ENCODE data around the gene RTL9.
"Not testable (repeated sequence)": the region's sequence is repeated elsewhere in the genome, so short reads cannot be mapped to it uniquely, and the experiment has no call there.

RTL9 gene

GRCh38 chrX:110346681-110347080 lies 12.0 kb upstream of the RTL9 start:
- no peak for DNase-seq

GRCh38 chrX:110359273-110359672 lies 625 bp downstream of the RTL9 start:
- DNase-seq: no peak

- DNase-seq: no peak
Measured at GRCh38 chrX:110363244-110363643, 4.6 kb downstream of the RTL9 start.

- DNase-seq: no peak
Measured at GRCh38 chrX:110373310-110373709, 14.7 kb downstream of the RTL9 start.

GRCh38 chrX:110374559-110374958 lies 15.9 kb downstream of the RTL9 start:
- DNase-seq: no peak

GRCh38 chrX:110381216-110381615 lies 22.6 kb downstream of the RTL9 start:
- DNase-seq: no peak

GRCh38 chrX:110383414-110383813 lies 24.8 kb downstream of the RTL9 start:
- no peak for DNase-seq

- DNase-seq: no peak
Measured at GRCh38 chrX:110384490-110384889, 25.8 kb downstream of the RTL9 start.

- no peak for DNase-seq
Measured at GRCh38 chrX:110389570-110389969, 30.9 kb downstream of the RTL9 start.

GRCh38 chrX:110391086-110391485 lies 32.4 kb downstream of the RTL9 start:
- DNase-seq: no peak

- DNase-seq: no peak
Measured at GRCh38 chrX:110394651-110395050, 36.0 kb downstream of the RTL9 start.

GRCh38 chrX:110395877-110396276 lies 37.2 kb downstream of the RTL9 start:
- no peak for DNase-seq

GRCh38 chrX:110396735-110397134 lies 38.1 kb downstream of the RTL9 start:
- no peak for DNase-seq

GRCh38 chrX:110397339-110397738 lies 38.7 kb downstream of the RTL9 start:
- DNase-seq: no peak

GRCh38 chrX:110397904-110398303 lies 39.3 kb downstream of the RTL9 start:
- DNase-seq: no peak

GRCh38 chrX:110399497-110399896 lies 40.8 kb downstream of the RTL9 start:
- DNase-seq: no peak

GRCh38 chrX:110399966-110400365 lies 41.3 kb downstream of the RTL9 start:
- DNase-seq: no peak

- no peak for DNase-seq
Measured at GRCh38 chrX:110401135-110401534, 42.5 kb downstream of the RTL9 start.

GRCh38 chrX:110402091-110402849 lies 43.6 kb downstream of the RTL9 start:
- no peak for DNase-seq

GRCh38 chrX:110402850-110403221 lies 44.2 kb downstream of the RTL9 start:
- DNase-seq: no peak

GRCh38 chrX:110403441-110404238 lies 45.0 kb downstream of the RTL9 start:
- DNase-seq: no peak

- DNase-seq: no peak
Measured at GRCh38 chrX:110404376-110404775, 45.7 kb downstream of the RTL9 start.

- not testable (repeated sequence) for DNase-seq
Measured at GRCh38 chrX:110406250-110406649, 47.6 kb downstream of the RTL9 start.

- DNase-seq: no peak
Measured at GRCh38 chrX:110406822-110407221, 48.2 kb downstream of the RTL9 start.
